ENCODE results near the gene HIPK4. TPM values are rescaled to one million over a fixed set of nuclear protein-coding genes. Genes with fewer than 3 reads are reported as not detected.
"Not testable (repeated sequence)": the region's sequence is repeated elsewhere in the genome, so short reads cannot be mapped to it uniquely, and the experiment has no call there.

Gene HIPK4
- total RNA-seq, 1 donor from 2014 or later, result not detected

GRCh38 chr19:40412866-40413265, 22.9 kb upstream of the HIPK4 start:
- DNase-seq (ENCODE audit: low read depth), result no peak
- Histone ChIP-seq H3K27me3 (ENCODE audit: control insufficient read depth, insufficient read depth, low read length) (no peaks in the 10 kb centered on the region), H3K4me3 (ENCODE audit: low read depth, low read length) (no peak overlapping the region), H3K36me3 (ENCODE audit: control insufficient read depth, insufficient read depth, low read length) (no peaks in the 10 kb centered on the region)
- no peak for TF ChIP-seq CTCF (IDR thresholded peaks at IDR 0.05; ENCODE audit: insufficient read depth, low read length, poor library complexity, severe bottlenecking)

GRCh38 chr19:40411958-40412499, 22.0 kb upstream of the HIPK4 start:
- Histone ChIP-seq H3K27me3 (ENCODE audit: control insufficient read depth, insufficient read depth, low read length) (no peaks in the 10 kb centered on the region), H3K4me3 (ENCODE audit: low read depth, low read length) (no peak overlapping the region), H3K36me3 (ENCODE audit: control insufficient read depth, insufficient read depth, low read length) (no peaks in the 10 kb centered on the region)
- TF ChIP-seq CTCF (IDR thresholded peaks at IDR 0.05; ENCODE audit: insufficient read depth, low read length, poor library complexity, severe bottlenecking), result no peak
- DNase-seq (ENCODE audit: low read depth), result no peak

- no peak for TF ChIP-seq CTCF (IDR thresholded peaks at IDR 0.05; ENCODE audit: insufficient read depth, low read length, poor library complexity, severe bottlenecking)
- H3K27me3 ChIP-seq (ENCODE audit: control insufficient read depth, insufficient read depth, low read length), result no peaks in the 10 kb centered on the region
- H3K36me3 ChIP-seq (ENCODE audit: control insufficient read depth, insufficient read depth, low read length), result no peaks in the 10 kb centered on the region
- no peak for DNase-seq (ENCODE audit: low read depth)
- no peak overlapping the region for H3K4me3 ChIP-seq (ENCODE audit: low read depth, low read length)
Observed at GRCh38 chr19:40411125-40411842, 21.3 kb upstream of the HIPK4 start.

- no peak for TF ChIP-seq CTCF (IDR thresholded peaks at IDR 0.05; ENCODE audit: insufficient read depth, low read length, poor library complexity, severe bottlenecking)
- no peak overlapping the region for H3K4me3 ChIP-seq (ENCODE audit: low read depth, low read length)
- no peak for DNase-seq (ENCODE audit: low read depth)
- no peaks in the 10 kb centered on the region for H3K27me3 ChIP-seq (ENCODE audit: control insufficient read depth, insufficient read depth, low read length)
- H3K36me3 ChIP-seq (ENCODE audit: control insufficient read depth, insufficient read depth, low read length), result no peaks in the 10 kb centered on the region
Observed at GRCh38 chr19:40410030-40410389, 20.0 kb upstream of the HIPK4 start.

GRCh38 chr19:40408598-40408925, 18.6 kb upstream of the HIPK4 start:
- not testable (repeated sequence) for DNase-seq (ENCODE audit: low read depth); H3K4me3 ChIP-seq (ENCODE audit: low read depth, low read length); H3K36me3 ChIP-seq (ENCODE audit: control insufficient read depth, insufficient read depth, low read length); H3K27me3 ChIP-seq (ENCODE audit: control insufficient read depth, insufficient read depth, low read length)

GRCh38 chr19:40407714-40408597, 18.0 kb upstream of the HIPK4 start:
- TF ChIP-seq CTCF (IDR thresholded peaks at IDR 0.05; ENCODE audit: insufficient read depth, low read length, poor library complexity, severe bottlenecking), result no peak
- Histone ChIP-seq H3K27me3 (ENCODE audit: control insufficient read depth, insufficient read depth, low read length) (no peaks in the 10 kb centered on the region), H3K36me3 (ENCODE audit: control insufficient read depth, insufficient read depth, low read length) (no peaks in the 10 kb centered on the region), H3K4me3 (ENCODE audit: low read depth, low read length) (no peak overlapping the region)
- DNase-seq (ENCODE audit: low read depth), result no peak

All from kidney epithelial cell (primary cell).